Osteoblast (primary cell): Measurements from ENCODE around the gene MIGA1. TPM values are rescaled to one million over a fixed set of nuclear protein-coding genes. Genes with fewer than 3 reads are reported as not detected.
"Not testable (repeated sequence)": the region's sequence is repeated elsewhere in the genome, so short reads cannot be mapped to it uniquely, and the experiment has no call there.

ENCODE experiments used
- DNase-seq: peaks from one replicate; pipeline ENCODE4 v3.0.0; 2011; ENCODE audit warnings: low spot score, mixed read lengths; ENCODE audit not compliant: insufficient read length; ENCODE audit errors: missing footprints
- H2AFZ ChIP-seq: 2 replicates; pipeline ENCODE4 v1.6.0; 2011; ENCODE audit warnings: mild to moderate bottlenecking, low read length
- H3K27ac ChIP-seq: 2 replicates; pipeline ENCODE4 v1.5.1; 2011; ENCODE audit warnings: mild to moderate bottlenecking, low read depth, low read length, moderate library complexity
- H3K27me3 ChIP-seq: 2 replicates; pipeline ENCODE4 v1.6.0; 2012; ENCODE audit warnings: mild to moderate bottlenecking, control low read depth, inconsistent platforms, low read length, moderate library complexity; ENCODE audit not compliant: insufficient read depth
- H3K36me3 ChIP-seq: 2 replicates; pipeline ENCODE4 v1.5.1; 2011; ENCODE audit warnings: mild to moderate bottlenecking, low read length, control low read depth, moderate library complexity; ENCODE audit not compliant: insufficient read depth
- H3K4me1 ChIP-seq: 2 replicates; pipeline ENCODE4 v1.5.1; 2011; ENCODE audit warnings: mild to moderate bottlenecking, low read length, control low read depth, moderate library complexity; ENCODE audit not compliant: insufficient read depth
- H3K4me2 ChIP-seq: 2 replicates; pipeline ENCODE4 v1.6.0; 2011; ENCODE audit warnings: mild to moderate bottlenecking, low read length; ENCODE audit not compliant: insufficient read depth
- H3K4me3 ChIP-seq: fragments of 200-600 bp; sonication (generic); 3 replicates; pipeline ENCODE4 v1.5.1; 2012; ENCODE audit warnings: mild to moderate bottlenecking, low read length, inconsistent platforms; ENCODE audit not compliant: insufficient read depth
- H3K79me2 ChIP-seq: 2 replicates; pipeline ENCODE4 v1.6.0; 2012; ENCODE audit warnings: mild to moderate bottlenecking, low read length, control low read depth, inconsistent platforms; ENCODE audit not compliant: insufficient read depth
- H3K9me3 ChIP-seq: 2 replicates; pipeline ENCODE4 v1.5.1; 2011; ENCODE audit warnings: low read depth, low read length, control low read depth
- H4K20me1 ChIP-seq: 2 replicates; pipeline ENCODE4 v1.6.0; 2012; ENCODE audit warnings: mild to moderate bottlenecking, low read length, control low read depth; ENCODE audit not compliant: insufficient read depth
- total RNA-seq: library from RNA; depleted of rRNA; stranded (reverse); fragments of >200 nt; gene quantifications from 2 replicates; pipeline ENCODE4 v1.2.3, GENCODE V29; 2012
- TF ChIP-seq, protein P1 (sequence below): IDR thresholded peaks from 2 replicates; pipeline ENCODE4 v1.5.1; 2011; ENCODE audit warnings: mild to moderate bottlenecking, low read depth, low read length, moderate library complexity; ENCODE audit errors: extremely low read depth

Gene MIGA1
- total RNA-seq, 1 donor, result 13.8 TPM

DNA sequence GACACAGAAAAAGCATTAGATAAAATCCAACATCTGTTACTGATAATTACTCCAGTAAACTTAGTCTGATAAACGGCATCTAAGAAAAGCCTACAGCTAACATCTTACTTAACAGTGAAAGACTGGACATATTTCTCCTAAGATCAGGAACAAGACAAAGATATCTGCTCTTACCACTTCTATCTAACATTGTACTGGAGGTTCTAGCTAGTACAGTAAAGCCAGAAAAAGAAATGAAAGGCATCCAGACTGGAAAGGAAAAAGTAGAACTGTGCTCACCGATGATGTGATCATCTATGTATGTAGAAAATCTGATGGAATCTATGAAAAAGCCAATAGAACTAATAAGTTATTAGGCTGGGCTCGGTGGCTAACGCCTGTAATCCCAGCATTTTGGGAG lies 130.7 kb downstream of the MIGA1 start:
- Histone ChIP-seq H3K4me1 (no peaks in the 10 kb centered on the region), H3K79me2 (peaks cover 66% of the 10 kb centered on the region), H2AFZ (no peak overlapping the region), H3K36me3 (peaks cover 7% of the 10 kb centered on the region), H3K4me3 (no peak overlapping the region), H3K27ac (no peak overlapping the region), H3K4me2 (no peak overlapping the region), H4K20me1 (peaks cover 7% of the 10 kb centered on the region), H3K9me3 (no peaks in the 10 kb centered on the region), H3K27me3 (no peaks in the 10 kb centered on the region)
- TF ChIP-seq, protein P1, sequence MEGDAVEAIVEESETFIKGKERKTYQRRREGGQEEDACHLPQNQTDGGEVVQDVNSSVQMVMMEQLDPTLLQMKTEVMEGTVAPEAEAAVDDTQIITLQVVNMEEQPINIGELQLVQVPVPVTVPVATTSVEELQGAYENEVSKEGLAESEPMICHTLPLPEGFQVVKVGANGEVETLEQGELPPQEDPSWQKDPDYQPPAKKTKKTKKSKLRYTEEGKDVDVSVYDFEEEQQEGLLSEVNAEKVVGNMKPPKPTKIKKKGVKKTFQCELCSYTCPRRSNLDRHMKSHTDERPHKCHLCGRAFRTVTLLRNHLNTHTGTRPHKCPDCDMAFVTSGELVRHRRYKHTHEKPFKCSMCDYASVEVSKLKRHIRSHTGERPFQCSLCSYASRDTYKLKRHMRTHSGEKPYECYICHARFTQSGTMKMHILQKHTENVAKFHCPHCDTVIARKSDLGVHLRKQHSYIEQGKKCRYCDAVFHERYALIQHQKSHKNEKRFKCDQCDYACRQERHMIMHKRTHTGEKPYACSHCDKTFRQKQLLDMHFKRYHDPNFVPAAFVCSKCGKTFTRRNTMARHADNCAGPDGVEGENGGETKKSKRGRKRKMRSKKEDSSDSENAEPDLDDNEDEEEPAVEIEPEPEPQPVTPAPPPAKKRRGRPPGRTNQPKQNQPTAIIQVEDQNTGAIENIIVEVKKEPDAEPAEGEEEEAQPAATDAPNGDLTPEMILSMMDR, result no peak
- no peak for DNase-seq

DNA sequence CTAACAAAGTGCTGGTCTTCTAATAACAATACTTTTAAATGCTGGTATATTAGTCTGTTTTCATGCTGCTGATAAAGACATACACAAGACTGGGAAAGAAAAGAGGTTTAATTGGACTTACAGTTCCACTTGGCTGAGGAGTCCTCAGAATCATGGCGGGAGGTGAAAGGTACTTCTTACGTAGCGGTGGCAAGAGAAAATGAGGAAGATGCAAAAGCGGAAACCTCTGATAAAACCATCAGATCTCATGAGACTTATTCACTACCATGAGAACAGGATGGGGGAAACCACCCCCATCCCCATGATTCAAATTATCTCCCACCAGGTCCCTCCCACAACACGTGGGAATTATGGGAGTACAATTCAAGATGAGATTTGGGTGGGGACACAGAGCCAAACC lies 139.5 kb downstream of the MIGA1 start:
- H3K4me3 ChIP-seq, H3K27ac ChIP-seq, H3K4me1 ChIP-seq, H4K20me1 ChIP-seq, H3K4me2 ChIP-seq, H3K27me3 ChIP-seq, H2AFZ ChIP-seq, H3K9me3 ChIP-seq, H3K79me2 ChIP-seq, DNase-seq: not testable (repeated sequence)
- H3K36me3 ChIP-seq, result peaks cover 51% of the 10 kb centered on the region

DNA sequence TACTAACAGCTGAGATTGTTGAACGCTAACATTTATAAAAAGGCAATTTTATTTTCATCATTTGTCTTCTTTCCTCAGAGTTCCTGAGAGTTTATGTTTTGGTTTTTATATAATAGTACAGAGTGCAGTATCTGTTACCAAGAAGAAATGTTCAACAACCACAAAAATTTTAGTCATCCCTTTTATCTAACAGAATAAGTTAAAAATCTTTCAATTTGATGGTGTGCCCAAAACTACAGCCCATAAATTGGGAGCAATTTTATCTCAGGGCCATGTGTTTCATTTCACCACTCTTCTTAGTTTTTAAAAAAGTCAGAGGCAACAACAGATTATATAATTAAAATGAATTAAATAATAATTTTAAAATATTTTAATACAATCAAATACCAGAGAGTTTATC lies 146.1 kb downstream of the MIGA1 start:
- H3K4me2 ChIP-seq, result no peak overlapping the region
- peaks cover 65% of the 10 kb centered on the region for H3K36me3 ChIP-seq
- H3K27me3 ChIP-seq, result no peaks in the 10 kb centered on the region
- no peak for DNase-seq
- H2AFZ ChIP-seq, result no peak overlapping the region
- no peak overlapping the region for H3K27ac ChIP-seq
- TF ChIP-seq, protein P1, result no peak
- peaks cover 6% of the 10 kb centered on the region for H3K4me1 ChIP-seq
- H3K79me2 ChIP-seq, result peaks cover 2% of the 10 kb centered on the region
- H3K9me3 ChIP-seq, result no peaks in the 10 kb centered on the region
- no peaks in the 10 kb centered on the region for H4K20me1 ChIP-seq
- no peak overlapping the region for H3K4me3 ChIP-seq

DNA sequence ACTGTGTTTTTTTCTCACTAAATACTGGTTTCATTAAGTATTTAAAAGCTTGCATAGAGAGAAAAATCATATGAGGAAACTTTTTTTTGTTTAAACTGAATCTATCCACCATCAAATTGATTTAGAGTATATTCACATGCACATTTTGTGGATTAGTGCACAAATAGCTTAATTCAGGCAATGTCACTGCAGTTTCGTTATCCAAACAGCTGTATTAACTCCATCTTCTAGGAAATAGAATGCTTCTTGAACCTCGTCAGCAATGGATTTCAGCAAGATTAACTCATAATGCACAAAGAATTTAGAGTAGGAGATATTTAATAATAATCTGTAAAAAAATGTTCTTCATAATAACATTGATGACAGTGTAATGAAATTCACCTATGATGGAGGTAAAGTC lies 146.5 kb downstream of the MIGA1 start:
- H3K4me3 ChIP-seq, result no peak overlapping the region
- no peak for DNase-seq
- H3K4me2 ChIP-seq, result no peak overlapping the region
- peaks cover 5% of the 10 kb centered on the region for H3K79me2 ChIP-seq
- H3K4me1 ChIP-seq, result peaks cover 6% of the 10 kb centered on the region
- no peak overlapping the region for H2AFZ ChIP-seq
- H4K20me1 ChIP-seq, result no peaks in the 10 kb centered on the region
- no peak overlapping the region for H3K27ac ChIP-seq
- H3K36me3 ChIP-seq, result peaks cover 66% of the 10 kb centered on the region
- TF ChIP-seq, protein P1, result no peak
- no peaks in the 10 kb centered on the region for H3K27me3 ChIP-seq
- no peaks in the 10 kb centered on the region for H3K9me3 ChIP-seq
